Stimulated activated CD4-positive, alpha-beta T cell treated with anti-CD3 and anti-CD28 coated beads, Interleukin-4, amount 100 ng/mL, for 24 hours (primary cell): Measurements from ENCODE around the gene PANX3.

ENCODE experiments used
- DNase-seq: peaks from one replicate; pipeline ENCODE4 v3.0.0-alpha.2; 2020

Gene PANX3

GRCh38 chr11:124661553-124661952, 50.3 kb downstream of the PANX3 start:
- no peak for DNase-seq

- no peak for DNase-seq
Measured at GRCh38 chr11:124662106-124662505, 50.9 kb downstream of the PANX3 start.

DNA sequence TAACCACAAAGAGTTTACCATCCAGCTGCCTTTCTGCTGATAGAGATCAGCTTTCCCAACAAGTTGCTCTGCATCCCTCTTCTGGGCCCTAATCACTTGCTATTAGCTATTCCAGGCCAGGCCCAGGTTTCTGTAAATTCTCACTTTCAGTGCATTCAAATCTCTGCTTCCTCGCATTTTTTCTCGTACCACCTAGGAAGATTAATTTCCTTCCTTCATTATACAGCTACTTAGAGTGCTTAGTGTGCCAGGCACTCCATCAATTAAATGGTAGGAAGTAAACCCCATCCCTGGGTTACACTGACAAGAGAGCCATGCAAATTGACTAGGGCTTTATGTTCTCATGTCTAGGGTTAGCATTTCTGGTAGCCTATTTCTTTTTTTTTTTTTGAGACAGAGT, 52.6 kb downstream of the PANX3 start:
- no peak for DNase-seq

DNA sequence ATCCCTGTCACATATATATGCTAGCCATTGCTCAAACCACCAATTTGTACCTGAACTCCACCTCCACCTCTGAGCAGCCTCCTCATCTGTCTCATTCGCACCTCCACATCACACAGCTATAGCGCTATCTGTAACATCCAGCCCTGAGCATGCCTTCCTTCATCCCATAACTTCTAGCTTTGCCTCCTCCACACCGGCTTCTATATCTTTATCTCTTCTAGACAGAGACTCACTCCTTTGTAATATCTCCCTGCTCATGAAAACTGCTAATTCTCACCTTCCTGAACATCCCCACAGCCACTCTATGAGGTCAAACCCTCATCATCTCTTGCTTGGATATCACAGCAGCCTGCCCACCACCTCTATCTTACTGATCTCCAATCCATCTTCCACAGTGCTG, 56.4 kb downstream of the PANX3 start:
- DNase-seq, result no peak

DNA sequence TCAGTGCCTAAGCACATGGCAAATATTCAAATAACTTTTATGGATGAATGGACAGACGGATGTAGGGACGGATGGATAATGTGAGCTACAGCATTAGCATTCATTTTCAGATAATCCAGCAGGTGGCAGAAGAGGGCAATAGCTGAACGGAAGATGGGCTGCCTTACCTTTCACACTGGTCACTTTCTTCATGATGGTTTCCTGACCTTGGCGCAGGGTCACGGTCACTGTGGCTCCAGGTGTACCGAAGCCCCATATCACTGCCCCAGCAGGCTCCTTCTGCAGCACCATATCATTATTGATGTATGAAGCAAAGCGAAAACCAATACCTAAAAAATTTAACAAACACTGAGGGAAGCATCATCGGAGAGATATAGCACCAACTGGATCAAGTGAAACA, 58.0 kb downstream of the PANX3 start:
- DNase-seq, result peak; percentile 59
